HCT116 (cell line): ENCODE results near the gene ZCCHC3. TPM values are rescaled to one million over a fixed set of nuclear protein-coding genes. Genes with fewer than 3 reads are reported as not detected.

Source experiments
- ATAC-seq: fragments of 200-7000 bp; cut with Tn5 transposase; 2 replicates; pipeline ENCODE4 v1.9.1; 2020; ENCODE audit warnings: mild to moderate bottlenecking, moderate library complexity
- BruUV-seq: library from RNA; stranded (reverse); fragments of 400-500 nt; replicated peaks from 2 replicates; lab custom pipeline; 2021; lab: Mats Ljungman, UMichigan
- CTCF ChIA-PET: fragments of 300-600 bp; sonication (Branson Sonifier 250); formaldehyde crosslinking; loops from one replicate; lab custom pipeline; 2021; ENCODE audit warnings: antibody characterized with exemption; lab: Charles Lee
- POLR2A ChIA-PET: fragments of 300-600, 350-600 bp; sonication (Branson Sonifier 250); formaldehyde crosslinking; loops from one replicate; lab custom pipeline; 2021; ENCODE audit warnings: antibody characterized with exemption; lab: Charles Lee
- RAD21 ChIA-PET, 2 experiments: fragments of 300-600 bp; sonication (Branson Sonifier 250); formaldehyde crosslinking; loops; one replicate each; lab custom pipeline; 2023; ENCODE audit warnings: low total read pairs in 2 of 2; ENCODE audit not compliant: uncharacterized antibody in 2 of 2, unreplicated experiment in 2 of 2, low non-redundant PET in 1 of 2; lab: Charles Lee
- DNase-seq: peaks from one replicate; pipeline ENCODE4 v3.0.0-alpha.2; 2010; ENCODE audit warnings: low read depth, low spot score
- H2AFZ ChIP-seq: fragments of 200-600 bp; shearing (Covaris generic), sonication (generic); 2 replicates; pipeline ENCODE4 v1.6.1; 2017; ENCODE audit warnings: low read depth, mixed run types, mixed read lengths, antibody characterized with exemption, low read length; ENCODE audit not compliant: poor library complexity, severe bottlenecking
- H3K27ac ChIP-seq: 2 replicates; pipeline ENCODE4 v1.5.1; 2012; ENCODE audit warnings: low read depth, low read length
- H3K27me3 ChIP-seq: fragments of 200-600 bp; sonication (generic); 2 replicates; pipeline ENCODE4 v1.6.1; 2016; ENCODE audit warnings: mixed run types, low read length, mixed read lengths; ENCODE audit not compliant: insufficient read depth
- H3K36me3 ChIP-seq, 2 experiments: fragments of 200-500 bp in 1 of 2; fragments of 200-600 bp in 1 of 2; sonication (Bioruptor generic) in 1 of 2; sonication (generic) in 1 of 2; 2 replicates each; pipeline versions ENCODE4 v1.5.1 to v1.6.1; 2014 to 2016; ENCODE audit warnings: low read length in 2 of 2, inconsistent platforms in 1 of 2, mixed read lengths in 1 of 2, mixed run types in 1 of 2; ENCODE audit not compliant: insufficient read depth in 2 of 2, control insufficient read depth in 1 of 2
- H3K4me1 ChIP-seq, 2 experiments: fragments of 200-600 bp in 1 of 2; sonication (generic) in 1 of 2; 2 replicates each; pipeline versions ENCODE4 v1.5.1 to v1.6.1; 2012 to 2017; ENCODE audit warnings: low read length in 2 of 2, inconsistent platforms in 1 of 2, mild to moderate bottlenecking in 1 of 2, mixed read lengths in 1 of 2, mixed run types in 1 of 2, moderate library complexity in 1 of 2; ENCODE audit not compliant: insufficient read depth in 2 of 2, control insufficient read depth in 1 of 2
- H3K4me2 ChIP-seq: fragments of 200-600 bp; sonication (generic); 2 replicates; pipeline ENCODE4 v1.6.1; 2017; ENCODE audit warnings: mixed run types, low read length, mixed read lengths
- H3K4me3 ChIP-seq, 2 experiments: fragments of 200-600 bp in 1 of 2; sonication (generic) in 1 of 2; replicated peaks in 1 of 2; 2 replicates each; pipeline ENCODE4 v1.5.1; 2011 to 2016; ENCODE audit warnings: low read length in 2 of 2, control low read depth in 1 of 2, low read depth in 1 of 2, mild to moderate bottlenecking in 1 of 2, mixed read lengths in 1 of 2, mixed run types in 1 of 2
- H3K79me2 ChIP-seq: fragments of 200-600 bp; sonication (generic); 2 replicates; pipeline ENCODE4 v1.6.1; 2017; ENCODE audit warnings: mild to moderate bottlenecking, mixed run types, low read length, moderate library complexity, mixed read lengths; ENCODE audit not compliant: insufficient read depth
- H3K9ac ChIP-seq: fragments of 200-600 bp; sonication (generic); 2 replicates; pipeline ENCODE4 v1.6.1; 2016; ENCODE audit warnings: low read length, mixed read lengths
- H3K9me2 ChIP-seq: fragments of 200-600 bp; sonication (generic), shearing (Covaris generic); 2 replicates; pipeline ENCODE4 v1.6.1; 2017; ENCODE audit warnings: mixed run types, mild to moderate bottlenecking, moderate library complexity; ENCODE audit not compliant: insufficient read depth
- H3K9me3 ChIP-seq, 2 experiments: fragments of 200-500 bp in 1 of 2; fragments of 200-600 bp in 1 of 2; sonication (Bioruptor generic) in 1 of 2; sonication (generic) in 1 of 2; 2 replicates each; pipeline ENCODE4 v1.6.1; 2014 to 2017; ENCODE audit warnings: low read length in 2 of 2, mixed read lengths in 2 of 2, inconsistent platforms in 1 of 2, low read depth in 1 of 2, mild to moderate bottlenecking in 1 of 2, mixed run types in 1 of 2, moderate library complexity in 1 of 2; ENCODE audit not compliant: control insufficient read depth in 1 of 2, insufficient read depth in 1 of 2
- H4K20me1 ChIP-seq: fragments of 200-600 bp; sonication (generic), shearing (Covaris generic); 2 replicates; pipeline ENCODE4 v1.6.1; 2017; ENCODE audit warnings: mixed run types, mild to moderate bottlenecking, moderate library complexity; ENCODE audit not compliant: insufficient read depth
- ATF3 ChIP-seq: IDR thresholded peaks from 2 replicates; pipeline ENCODE4 v1.6.1; 2012
- EGR1 ChIP-seq: IDR thresholded peaks from 2 replicates; pipeline ENCODE4 v1.6.1; 2012; ENCODE audit warnings: low read depth
- POLR2AphosphoS5 ChIP-seq: IDR thresholded peaks from 2 replicates; pipeline ENCODE4 v1.6.1; 2011; ENCODE audit warnings: mild to moderate bottlenecking, low read depth, low read length, moderate library complexity
- YY1 ChIP-seq: IDR thresholded peaks from 2 replicates; pipeline ENCODE4 v1.6.1; 2011; ENCODE audit warnings: low read length, low read depth, moderate library complexity, mild to moderate bottlenecking; ENCODE audit not compliant: insufficient replicate concordance; ENCODE audit errors: extremely low read depth
- ZBTB33 ChIP-seq: IDR thresholded peaks from 2 replicates; pipeline ENCODE4 v1.6.1; 2011; ENCODE audit warnings: mild to moderate bottlenecking, low read length, moderate library complexity; ENCODE audit not compliant: insufficient replicate concordance; ENCODE audit errors: extremely low read depth
- ZFX ChIP-seq: fragments of 450-650 bp; IDR thresholded peaks from 2 replicates; pipeline ENCODE4 v1.6.1; 2017
- intact Hi-C: fragments of 100-400 bp; cut with micrococcal nuclease; formaldehyde crosslinking; loops from 2 replicates; pipeline ENCODE4 v1.10.0; 2022
- total RNA-seq: library from RNA; stranded (reverse); gene quantifications from one replicate; pipeline ENCODE4 v1.2.1, GENCODE V29; 2021; ENCODE audit not compliant: unreplicated experiment

ZCCHC3 gene
- total RNA-seq, 1 experiment from 2014 or later: 19.3 TPM

GRCh38 chr20:328975-329695 lies 31.8 kb downstream of the ZCCHC3 start:
- Histone ChIP-seq H3K9me3 (no peaks in the 10 kb centered on the region), H3K9ac (no peak overlapping the region), H3K36me3 (0 out of 4 replicates have a peak, but pooled peaks cover 0 to 3% of the 10 kb centered on the region in 2 experiments), H3K27me3 (no peaks in the 10 kb centered on the region), H3K79me2 (peaks cover 34% of the 10 kb centered on the region), H3K4me2 (peak overlapping the region; percentile 90; the same call in 1 of the 2 replicates), H3K9me2 (no peaks in the 10 kb centered on the region), H3K4me3 (no peak overlapping the region), H4K20me1 (no peaks in the 10 kb centered on the region), H2AFZ (no peak overlapping the region), H3K27ac (0 out of 2 replicates have a peak overlapping the region, but pooled peaks have one; percentile 14), H3K4me1 (peaks cover 3 to 49% of the 10 kb centered on the region in 2 experiments; a peak in 3 of 4 replicates)
- TF ChIP-seq ZFX (no peak), POLR2AphosphoS5 (peak; percentile 12; the same call in 1 of the 2 replicates), EGR1 (no peak), YY1 (no peak)
- CTCF ChIA-PET: interaction anchor here (1.1 kb wide), 1 partner anchor 12 kb away, joined by 3 read pairs; no protein-coding TSS in a partner anchor
- no TSS peak for BruUV-seq
- intact Hi-C loops: no loop called here
- RAD21 ChIA-PET: no interaction called here
- POLR2A ChIA-PET: no interaction called here
- ATAC-seq (no peak), DNase-seq (no peak)

DNA sequence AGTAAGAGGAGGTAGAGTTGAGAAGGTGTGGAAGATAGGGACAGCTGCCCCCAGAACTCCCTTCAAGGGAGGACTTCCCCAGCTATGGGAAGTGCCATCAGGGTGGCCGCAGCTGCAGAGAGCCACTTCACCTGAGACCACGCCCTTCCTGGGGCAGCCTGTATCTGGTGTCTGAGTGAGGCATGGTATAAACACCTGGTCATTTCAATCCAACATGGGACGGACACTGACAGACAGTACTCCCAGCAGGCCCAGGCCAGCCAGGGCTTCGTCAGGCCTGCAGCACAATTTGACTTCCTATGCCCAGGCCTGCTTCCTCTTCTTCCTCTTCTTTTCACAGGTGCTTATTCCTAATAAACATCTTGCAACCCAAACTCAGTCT lies 32.5 kb downstream of the ZCCHC3 start:
- intact Hi-C loops: no loop called here
- no TSS peak for BruUV-seq
- CTCF ChIA-PET: interaction anchor here (1.1 kb wide), 1 partner anchor 12 kb away, joined by 3 read pairs; no protein-coding TSS in a partner anchor

More for the DNA sequence above, 32.5 kb downstream of the ZCCHC3 start:
- Histone ChIP-seq H3K9me2 (no peaks in the 10 kb centered on the region), H3K27me3 (no peaks in the 10 kb centered on the region), H3K79me2 (peaks cover 34% of the 10 kb centered on the region), H3K9me3 (no peaks in the 10 kb centered on the region), H2AFZ (no peak overlapping the region), H4K20me1 (no peaks in the 10 kb centered on the region), H3K4me2 (peak overlapping the region; percentile 7; the same call in 1 of the 2 replicates), H3K4me3 (no peak overlapping the region)
- no peak for DNase-seq
- ChIA-PET POLR2A (no interaction called here), RAD21 (no interaction called here)
- TF ChIP-seq ATF3: no peak
- no peak for TF ChIP-seq ZBTB33
- TF ChIP-seq, all 23 proteins: peak for 0
- H3K9ac ChIP-seq: no peak overlapping the region
- 0 out of 4 replicates have a peak, but pooled peaks cover 0 to 3% of the 10 kb centered on the region in 2 experiments for H3K36me3 ChIP-seq
- H3K4me1 ChIP-seq: peaks cover 3 to 42% of the 10 kb centered on the region in 2 experiments; a peak in 3 of 4 replicates
- no peak for ATAC-seq
- H3K27ac ChIP-seq: 0 out of 2 replicates have a peak overlapping the region, but pooled peaks have one; percentile 14
